ENCODE measurements around the gene HIGD1B. TPM values are rescaled to one million over a fixed set of nuclear protein-coding genes. Genes with fewer than 3 reads are reported as not detected.

HIGD1B gene
- total RNA-seq, 1 experiment from 2014 or later: not detected

GRCh38 chr17:44831371-44831770, 16.3 kb upstream of the HIGD1B start:
- ChIA-PET POLR2A (no interaction called here), RAD21 (ENCODE audit: low non-redundant PET in 1 of 2, low total read pairs in 2 of 2, uncharacterized antibody in 2 of 2, unreplicated experiment in 2 of 2) (interaction anchor here (0.7 to 1.9 kb wide), 2 partner anchors 28 to 52 kb away, joined by 4 read pairs; no protein-coding TSS in a partner anchor), CTCF (interaction anchor here (1.4 to 2.2 kb wide), 3 partner anchors 11 to 56 kb away, joined by 4 to 13 read pairs (median 7); no protein-coding TSS in a partner anchor)
- DNase-seq (ENCODE audit: low read depth, low spot score) (no peak), ATAC-seq (peak; percentile 35)
- TF ChIP-seq CBX3 (IDR thresholded peaks at IDR 0.05; ENCODE audit: low read depth) (no peak), JUND (IDR thresholded peaks at IDR 0.05) (no peak), POLR2A (IDR thresholded peaks at IDR 0.05; ENCODE audit: borderline replicate concordance, extremely low read depth, insufficient read depth, insufficient read length) (no peak), CEBPB (IDR thresholded peaks at IDR 0.05; ENCODE audit: low read depth) (no peak), CTCF (IDR thresholded peaks at IDR 0.05 in 2 of 3, conservative IDR thresholded peaks at IDR 0.05 in 1 of 3; ENCODE audit: borderline replicate concordance in 1 of 3, insufficient read depth in 1 of 3, low read depth in 2 of 3, low read length in 2 of 3) (no peak), YY1 (IDR thresholded peaks at IDR 0.05; ENCODE audit: extremely low read depth, insufficient replicate concordance, low read depth, low read length) (no peak)
- peak overlapping the region; percentile 98 for H3K9ac ChIP-seq (ENCODE audit: low read length)
- H3K4me3 ChIP-seq (replicated peaks in 1 of 2; ENCODE audit: low read depth in 1 of 2, low read length in 2 of 2): peak overlapping the region; percentile 22 to 84
- no peak overlapping the region for H2AFZ ChIP-seq (ENCODE audit: low read depth, low read length, poor library complexity, severe bottlenecking)
- intact Hi-C loops (cut with micrococcal nuclease): no loop called here
- H3K36me3 ChIP-seq (ENCODE audit: control insufficient read depth in 1 of 2, insufficient read depth in 2 of 2, low read length in 2 of 2): no peaks in the 10 kb centered on the region
- peak overlapping the region; percentile 85 for H3K4me2 ChIP-seq (ENCODE audit: low read length)
- H3K9me3 ChIP-seq (ENCODE audit: control insufficient read depth in 1 of 2, insufficient read depth in 1 of 2, low read depth in 1 of 2, low read length in 2 of 2): no peaks in the 10 kb centered on the region
- H4K20me1 ChIP-seq (ENCODE audit: insufficient read depth): no peaks in the 10 kb centered on the region
- H3K27me3 ChIP-seq (ENCODE audit: insufficient read depth, low read length): no peaks in the 10 kb centered on the region
- no peaks in the 10 kb centered on the region for H3K9me2 ChIP-seq (ENCODE audit: insufficient read depth)
- H3K27ac ChIP-seq (ENCODE audit: low read depth, low read length): peak overlapping the region; percentile 95
- peaks cover 37% of the 10 kb centered on the region for H3K79me2 ChIP-seq (ENCODE audit: insufficient read depth, low read length)
- BruUV-seq (replicated peaks): no TSS peak
- H3K4me1 ChIP-seq (ENCODE audit: control insufficient read depth in 1 of 2, insufficient read depth in 2 of 2, low read length in 2 of 2): peaks cover 41 to 62% of the 10 kb centered on the region in 2 experiments

GRCh38 chr17:44832805-44833204, 14.9 kb upstream of the HIGD1B start:
- TF ChIP-seq FOSL1 (IDR thresholded peaks at IDR 0.05; ENCODE audit: low read depth): no peak
- no peak for TF ChIP-seq SP1 (IDR thresholded peaks at IDR 0.05; ENCODE audit: low read depth)
- no peak for TF ChIP-seq ZFX (IDR thresholded peaks at IDR 0.05)
- peak in 2 of 3 experiments; percentile 43 to 44; a peak in 4 of 6 replicates for TF ChIP-seq CTCF (IDR thresholded peaks at IDR 0.05 in 2 of 3, conservative IDR thresholded peaks at IDR 0.05 in 1 of 3; ENCODE audit: borderline replicate concordance in 1 of 3, insufficient read depth in 1 of 3, low read depth in 2 of 3, low read length in 2 of 3)
- no peak for TF ChIP-seq EZH2 (IDR thresholded peaks at IDR 0.05)
- TF ChIP-seq REST (IDR thresholded peaks at IDR 0.05; ENCODE audit: low read depth): no peak
- TF ChIP-seq EZH2phosphoT487 (IDR thresholded peaks at IDR 0.05; ENCODE audit: borderline replicate concordance): no peak
- Histone ChIP-seq H2AFZ (ENCODE audit: low read depth, low read length, poor library complexity, severe bottlenecking) (no peak overlapping the region), H3K27ac (ENCODE audit: low read depth, low read length) (peak overlapping the region; percentile 95), H3K79me2 (ENCODE audit: insufficient read depth, low read length) (peaks cover 22% of the 10 kb centered on the region), H3K4me1 (ENCODE audit: control insufficient read depth in 1 of 2, insufficient read depth in 2 of 2, low read length in 2 of 2) (peaks cover 32 to 47% of the 10 kb centered on the region in 2 experiments), H3K4me2 (ENCODE audit: low read length) (peak overlapping the region; percentile 85), H3K4me3 (replicated peaks in 1 of 2; ENCODE audit: low read depth in 1 of 2, low read length in 2 of 2) (peak overlapping the region in 1 of 2 experiments; percentile 84; a peak in 1 of 4 replicates), H3K36me3 (ENCODE audit: control insufficient read depth in 1 of 2, insufficient read depth in 2 of 2, low read length in 2 of 2) (no peaks in the 10 kb centered on the region), H3K9me3 (ENCODE audit: control insufficient read depth in 1 of 2, insufficient read depth in 1 of 2, low read depth in 1 of 2, low read length in 2 of 2) (no peaks in the 10 kb centered on the region), H3K9ac (ENCODE audit: low read length) (peak overlapping the region; percentile 98), H3K9me2 (ENCODE audit: insufficient read depth) (no peaks in the 10 kb centered on the region), H3K27me3 (ENCODE audit: insufficient read depth, low read length) (no peaks in the 10 kb centered on the region), H4K20me1 (ENCODE audit: insufficient read depth) (no peaks in the 10 kb centered on the region)
- no TSS peak for BruUV-seq (replicated peaks)
- ChIA-PET CTCF (interaction anchor here (1.9 to 2.2 kb wide), 2 partner anchors 12 to 53 kb away, joined by 7 to 13 read pairs; no protein-coding TSS in a partner anchor), RAD21 (ENCODE audit: low non-redundant PET in 1 of 2, low total read pairs in 2 of 2, uncharacterized antibody in 2 of 2, unreplicated experiment in 2 of 2) (interaction anchor here in 1 of 2 experiments (1.9 kb wide), 1 partner anchor 54 kb away, joined by 4 read pairs; no protein-coding TSS in a partner anchor), POLR2A (no interaction called here)
- ATAC-seq: 0 out of 2 replicates have a peak, but pooled peaks have one; percentile 13
- intact Hi-C loops (cut with micrococcal nuclease): loop anchor here (2.0 kb wide), 1 partner anchor 58 kb away; no protein-coding TSS in a partner anchor
- no peak for DNase-seq (ENCODE audit: low read depth, low spot score)

All from HCT116 (cell line).